ENCODE data around the gene HGF.

- TF ChIP-seq, protein P1, sequence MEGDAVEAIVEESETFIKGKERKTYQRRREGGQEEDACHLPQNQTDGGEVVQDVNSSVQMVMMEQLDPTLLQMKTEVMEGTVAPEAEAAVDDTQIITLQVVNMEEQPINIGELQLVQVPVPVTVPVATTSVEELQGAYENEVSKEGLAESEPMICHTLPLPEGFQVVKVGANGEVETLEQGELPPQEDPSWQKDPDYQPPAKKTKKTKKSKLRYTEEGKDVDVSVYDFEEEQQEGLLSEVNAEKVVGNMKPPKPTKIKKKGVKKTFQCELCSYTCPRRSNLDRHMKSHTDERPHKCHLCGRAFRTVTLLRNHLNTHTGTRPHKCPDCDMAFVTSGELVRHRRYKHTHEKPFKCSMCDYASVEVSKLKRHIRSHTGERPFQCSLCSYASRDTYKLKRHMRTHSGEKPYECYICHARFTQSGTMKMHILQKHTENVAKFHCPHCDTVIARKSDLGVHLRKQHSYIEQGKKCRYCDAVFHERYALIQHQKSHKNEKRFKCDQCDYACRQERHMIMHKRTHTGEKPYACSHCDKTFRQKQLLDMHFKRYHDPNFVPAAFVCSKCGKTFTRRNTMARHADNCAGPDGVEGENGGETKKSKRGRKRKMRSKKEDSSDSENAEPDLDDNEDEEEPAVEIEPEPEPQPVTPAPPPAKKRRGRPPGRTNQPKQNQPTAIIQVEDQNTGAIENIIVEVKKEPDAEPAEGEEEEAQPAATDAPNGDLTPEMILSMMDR (IDR thresholded peaks at IDR 0.05) = no peak
- TF ChIP-seq EZH2 (IDR thresholded peaks at IDR 0.05) = no peak
Measured at GRCh38 chr7:81674431-81674830, 95.4 kb downstream of the HGF start.

Measured in neural progenitor cell (in vitro differentiated cells).